ENCODE measurements around the gene BANP. TPM values are rescaled to one million over a fixed set of nuclear protein-coding genes. Genes with fewer than 3 reads are reported as not detected.

BANP gene
- total RNA-seq, 2 experiments from 2014 or later = 35.1 to 38.6 TPM

- CTCF ChIA-PET = no interaction called here
- Mint-ChIP-seq H3K36me3 (ENCODE audit: low read depth) (no peaks in the 10 kb centered on the region), H3K4me1 (ENCODE audit: low read depth) (peaks cover 3% of the 10 kb centered on the region), H3K27ac (no peak overlapping the region), H3K9me3 (no peaks in the 10 kb centered on the region), H3K27me3 (ENCODE audit: low read depth) (no peaks in the 10 kb centered on the region), H3K4me3 (no peak overlapping the region)
- DNase-seq = no peak
- intact Hi-C loops (cut with micrococcal nuclease) = no loop called here
Observed at GRCh38 chr16:87918866-87919680, 32.2 kb upstream of the BANP start.

GRCh38 chr16:87919681-87919994 lies 31.6 kb upstream of the BANP start:
- H3K27me3 Mint-ChIP-seq (ENCODE audit: low read depth) = no peaks in the 10 kb centered on the region
- H3K27ac Mint-ChIP-seq = no peak overlapping the region
- intact Hi-C loops (cut with micrococcal nuclease) = no loop called here
- H3K4me3 Mint-ChIP-seq = no peak overlapping the region
- CTCF ChIA-PET = no interaction called here
- H3K36me3 Mint-ChIP-seq (ENCODE audit: low read depth) = no peaks in the 10 kb centered on the region
- DNase-seq = no peak
- H3K4me1 Mint-ChIP-seq (ENCODE audit: low read depth) = peaks cover 3% of the 10 kb centered on the region
- H3K9me3 Mint-ChIP-seq = no peaks in the 10 kb centered on the region

- intact Hi-C loops (cut with micrococcal nuclease) = no loop called here
- DNase-seq = no peak
- Mint-ChIP-seq H3K27ac (no peak overlapping the region), H3K4me1 (ENCODE audit: low read depth) (peaks cover 7% of the 10 kb centered on the region), H3K4me3 (no peak overlapping the region), H3K9me3 (no peaks in the 10 kb centered on the region), H3K27me3 (ENCODE audit: low read depth) (no peaks in the 10 kb centered on the region), H3K36me3 (ENCODE audit: low read depth) (no peaks in the 10 kb centered on the region)
- CTCF ChIA-PET = no interaction called here
Observed at GRCh38 chr16:87921236-87921773, 29.9 kb upstream of the BANP start.

GRCh38 chr16:87922250-87922871 lies 28.9 kb upstream of the BANP start:
- intact Hi-C loops (cut with micrococcal nuclease) = no loop called here
- no peak overlapping the region for H3K27ac Mint-ChIP-seq
- no peaks in the 10 kb centered on the region for H3K36me3 Mint-ChIP-seq (ENCODE audit: low read depth)
- H3K27me3 Mint-ChIP-seq (ENCODE audit: low read depth) = no peaks in the 10 kb centered on the region
- DNase-seq = no peak
- peaks cover 12% of the 10 kb centered on the region for H3K4me1 Mint-ChIP-seq (ENCODE audit: low read depth)
- no peaks in the 10 kb centered on the region for H3K9me3 Mint-ChIP-seq
- H3K4me3 Mint-ChIP-seq = no peak overlapping the region
- CTCF ChIA-PET = no interaction called here

GRCh38 chr16:87924041-87924810 lies 27.0 kb upstream of the BANP start:
- Mint-ChIP-seq H3K36me3 (ENCODE audit: low read depth) (no peaks in the 10 kb centered on the region), H3K9me3 (no peaks in the 10 kb centered on the region), H3K4me3 (no peak overlapping the region), H3K27ac (no peak overlapping the region), H3K4me1 (ENCODE audit: low read depth) (peaks cover 9% of the 10 kb centered on the region), H3K27me3 (ENCODE audit: low read depth) (no peaks in the 10 kb centered on the region)
- no peak for DNase-seq
- CTCF ChIA-PET = no interaction called here
- intact Hi-C loops (cut with micrococcal nuclease) = no loop called here

- DNase-seq = no peak
- no peaks in the 10 kb centered on the region for H3K9me3 Mint-ChIP-seq
- no peak overlapping the region for H3K4me3 Mint-ChIP-seq
- H3K4me1 Mint-ChIP-seq (ENCODE audit: low read depth) = peaks cover 9% of the 10 kb centered on the region
- CTCF ChIA-PET = no interaction called here
- H3K27me3 Mint-ChIP-seq (ENCODE audit: low read depth) = no peaks in the 10 kb centered on the region
- H3K36me3 Mint-ChIP-seq (ENCODE audit: low read depth) = no peaks in the 10 kb centered on the region
- H3K27ac Mint-ChIP-seq = no peak overlapping the region
- intact Hi-C loops (cut with micrococcal nuclease) = no loop called here
Observed at GRCh38 chr16:87924811-87925670, 26.2 kb upstream of the BANP start.

GRCh38 chr16:87926246-87927194 lies 24.7 kb upstream of the BANP start:
- no peaks in the 10 kb centered on the region for H3K9me3 Mint-ChIP-seq

GRCh38 chr16:87927195-87927562 lies 24.1 kb upstream of the BANP start:
- Mint-ChIP-seq H3K36me3 (ENCODE audit: low read depth) (no peaks in the 10 kb centered on the region), H3K4me1 (ENCODE audit: low read depth) (peaks cover 9% of the 10 kb centered on the region), H3K27ac (no peak overlapping the region), H3K4me3 (no peak overlapping the region), H3K27me3 (ENCODE audit: low read depth) (no peaks in the 10 kb centered on the region), H3K9me3 (no peaks in the 10 kb centered on the region)
- DNase-seq = no peak
- intact Hi-C loops (cut with micrococcal nuclease) = no loop called here
- CTCF ChIA-PET = no interaction called here

More at GRCh38 chr16:87926246-87927194, 24.7 kb upstream of the BANP start:
- peak; percentile 44 for DNase-seq
- H3K36me3 Mint-ChIP-seq (ENCODE audit: low read depth) = no peaks in the 10 kb centered on the region
- CTCF ChIA-PET = no interaction called here
- no peak overlapping the region for H3K27ac Mint-ChIP-seq
- no peak overlapping the region for H3K4me3 Mint-ChIP-seq
- H3K27me3 Mint-ChIP-seq (ENCODE audit: low read depth) = no peaks in the 10 kb centered on the region
- H3K4me1 Mint-ChIP-seq (ENCODE audit: low read depth) = peaks cover 9% of the 10 kb centered on the region
- intact Hi-C loops (cut with micrococcal nuclease) = no loop called here

GRCh38 chr16:87929986-87930385 lies 21.2 kb upstream of the BANP start:
- no peak overlapping the region for H3K4me3 Mint-ChIP-seq
- no peaks in the 10 kb centered on the region for H3K27me3 Mint-ChIP-seq (ENCODE audit: low read depth)
- no peak for DNase-seq
- no peak overlapping the region for H3K27ac Mint-ChIP-seq
- no peaks in the 10 kb centered on the region for H3K9me3 Mint-ChIP-seq
- CTCF ChIA-PET = interaction anchor here (0.7 kb wide), 1 partner anchor 164 kb away, joined by 3 read pairs; the partner anchor contains the start of gene KLHDC4
- H3K36me3 Mint-ChIP-seq (ENCODE audit: low read depth) = no peaks in the 10 kb centered on the region
- intact Hi-C loops (cut with micrococcal nuclease) = no loop called here
- peaks cover 9% of the 10 kb centered on the region for H3K4me1 Mint-ChIP-seq (ENCODE audit: low read depth)

GRCh38 chr16:87930456-87930855 lies 20.8 kb upstream of the BANP start:
- H3K27ac Mint-ChIP-seq = no peak overlapping the region
- CTCF ChIA-PET = interaction anchor here (0.7 to 1.0 kb wide), 3 partner anchors 21 to 506 kb away, joined by 3 to 6 read pairs (median 3); partner anchors contain the start of genes BANP and KLHDC4
- no peaks in the 10 kb centered on the region for H3K9me3 Mint-ChIP-seq
- intact Hi-C loops (cut with micrococcal nuclease) = no loop called here
- H3K27me3 Mint-ChIP-seq (ENCODE audit: low read depth) = no peaks in the 10 kb centered on the region
- H3K4me1 Mint-ChIP-seq (ENCODE audit: low read depth) = peaks cover 7% of the 10 kb centered on the region
- H3K36me3 Mint-ChIP-seq (ENCODE audit: low read depth) = no peaks in the 10 kb centered on the region
- DNase-seq = peak; percentile 27
- H3K4me3 Mint-ChIP-seq = no peak overlapping the region

- Mint-ChIP-seq H3K36me3 (ENCODE audit: low read depth) (no peaks in the 10 kb centered on the region), H3K4me1 (ENCODE audit: low read depth) (peaks cover 3% of the 10 kb centered on the region), H3K4me3 (no peak overlapping the region), H3K9me3 (no peaks in the 10 kb centered on the region), H3K27ac (no peak overlapping the region), H3K27me3 (ENCODE audit: low read depth) (no peaks in the 10 kb centered on the region)
- peak; percentile 49 for DNase-seq
- intact Hi-C loops (cut with micrococcal nuclease) = no loop called here
- CTCF ChIA-PET = interaction anchor here (0.7 to 1.0 kb wide), 2 partner anchors 20 to 164 kb away, joined by 6 to 7 read pairs; partner anchors contain the start of gene BANP
Observed at GRCh38 chr16:87931504-87931903, 19.7 kb upstream of the BANP start.
